ENCODE results near the gene ZNF626.

GRCh38 chr19:20616071-20616470, 45.3 kb downstream of the ZNF626 start:
- no peak for TF ChIP-seq CTCF (IDR thresholded peaks at IDR 0.05; ENCODE audit: low read depth, low read length, poor library complexity, severe bottlenecking)
- no peak for TF ChIP-seq EZH2phosphoT487 (IDR thresholded peaks at IDR 0.05; ENCODE audit: borderline replicate concordance, low read length)
